ENCODE results near the gene C19orf12. TPM values are rescaled to one million over a fixed set of nuclear protein-coding genes. Genes with fewer than 3 reads are reported as not detected.
A peak's percentile ranks its signal among the peaks of the same experiment; 100 is the strongest.

The C19orf12 gene
- total and polyA plus RNA-seq, 2 of the 13 experiments (the other 11 are each of a cell fraction or from before 2014, with no cell fraction given): 17.7 to 34.4 TPM

DNA sequence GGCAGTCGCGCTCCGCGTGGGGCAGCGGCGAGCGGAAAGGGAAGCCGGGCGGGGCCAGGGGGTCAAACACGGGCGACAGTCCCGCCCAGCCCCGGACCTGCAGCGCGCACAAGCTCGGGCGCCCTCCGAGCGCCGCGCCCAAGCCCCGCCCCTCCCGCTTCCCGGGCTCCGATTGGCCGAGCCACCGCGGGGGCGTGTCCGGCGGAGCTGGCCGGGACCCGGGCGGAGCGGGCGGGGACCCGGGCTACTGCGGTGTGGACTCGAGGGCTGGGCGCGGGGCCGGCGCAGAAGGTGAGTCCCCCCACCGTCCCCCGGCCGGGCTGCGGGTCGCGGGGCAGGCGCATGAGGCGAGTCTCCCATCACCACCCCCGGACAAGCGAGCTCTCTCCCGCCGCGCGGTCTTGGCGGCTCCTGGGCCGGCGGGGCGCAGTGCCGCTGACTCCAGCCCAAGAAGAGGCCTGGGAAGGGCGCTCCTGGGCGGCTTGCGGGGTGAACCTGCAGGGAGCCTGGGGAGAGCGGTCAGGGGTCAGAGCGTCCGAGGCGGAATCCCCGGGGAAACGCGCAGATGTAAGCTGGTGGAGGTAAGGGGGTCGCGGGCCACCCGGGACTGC is 49.7 kb downstream of the C19orf12 start, which contains the start of gene PLEKHF1 (continued):
- TF ChIP-seq, protein P1, sequence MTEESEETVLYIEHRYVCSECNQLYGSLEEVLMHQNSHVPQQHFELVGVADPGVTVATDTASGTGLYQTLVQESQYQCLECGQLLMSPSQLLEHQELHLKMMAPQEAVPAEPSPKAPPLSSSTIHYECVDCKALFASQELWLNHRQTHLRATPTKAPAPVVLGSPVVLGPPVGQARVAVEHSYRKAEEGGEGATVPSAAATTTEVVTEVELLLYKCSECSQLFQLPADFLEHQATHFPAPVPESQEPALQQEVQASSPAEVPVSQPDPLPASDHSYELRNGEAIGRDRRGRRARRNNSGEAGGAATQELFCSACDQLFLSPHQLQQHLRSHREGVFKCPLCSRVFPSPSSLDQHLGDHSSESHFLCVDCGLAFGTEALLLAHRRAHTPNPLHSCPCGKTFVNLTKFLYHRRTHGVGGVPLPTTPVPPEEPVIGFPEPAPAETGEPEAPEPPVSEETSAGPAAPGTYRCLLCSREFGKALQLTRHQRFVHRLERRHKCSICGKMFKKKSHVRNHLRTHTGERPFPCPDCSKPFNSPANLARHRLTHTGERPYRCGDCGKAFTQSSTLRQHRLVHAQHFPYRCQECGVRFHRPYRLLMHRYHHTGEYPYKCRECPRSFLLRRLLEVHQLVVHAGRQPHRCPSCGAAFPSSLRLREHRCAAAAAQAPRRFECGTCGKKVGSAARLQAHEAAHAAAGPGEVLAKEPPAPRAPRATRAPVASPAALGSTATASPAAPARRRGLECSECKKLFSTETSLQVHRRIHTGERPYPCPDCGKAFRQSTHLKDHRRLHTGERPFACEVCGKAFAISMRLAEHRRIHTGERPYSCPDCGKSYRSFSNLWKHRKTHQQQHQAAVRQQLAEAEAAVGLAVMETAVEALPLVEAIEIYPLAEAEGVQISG (CRISPR knock-in tag; IDR thresholded peaks at IDR 0.05): no peak
- TF ChIP-seq SMARCE1 (IDR thresholded peaks at IDR 0.05; ENCODE audit: borderline replicate concordance): no peak
- no peak for TF ChIP-seq STAT5B (CRISPR knock-in tag; IDR thresholded peaks at IDR 0.05)
- TF ChIP-seq HNF4A (CRISPR knock-in tag; IDR thresholded peaks at IDR 0.05): 0 out of 2 replicates have a peak, but pooled peaks have one; percentile 2
- no peak for TF ChIP-seq ZNF577 (CRISPR knock-in tag; IDR thresholded peaks at IDR 0.05; ENCODE audit: borderline replicate concordance, low read depth)
- TF ChIP-seq XRCC5 (optimal IDR thresholded peaks at IDR 0.05; ENCODE audit: low read length): peak; percentile 14
- no peak for TF ChIP-seq U2AF1 (optimal IDR thresholded peaks at IDR 0.05; ENCODE audit: low read depth, low read length)
- no peak for TF ChIP-seq KAT2B (IDR thresholded peaks at IDR 0.05; ENCODE audit: borderline replicate concordance, low read depth, low read length)
- no peak for TF ChIP-seq SUZ12 (IDR thresholded peaks at IDR 0.05; ENCODE audit: low read depth, low read length)
- TF ChIP-seq ZNF547 (CRISPR knock-in tag; IDR thresholded peaks at IDR 0.05): no peak; the same call in 1 of the 2 replicates
- no peak for TF ChIP-seq RFX1 (IDR thresholded peaks at IDR 0.05)
- TF ChIP-seq GPN1 (CRISPR knock-in tag; IDR thresholded peaks at IDR 0.05; ENCODE audit: borderline replicate concordance): no peak
- TF ChIP-seq, protein P2, sequence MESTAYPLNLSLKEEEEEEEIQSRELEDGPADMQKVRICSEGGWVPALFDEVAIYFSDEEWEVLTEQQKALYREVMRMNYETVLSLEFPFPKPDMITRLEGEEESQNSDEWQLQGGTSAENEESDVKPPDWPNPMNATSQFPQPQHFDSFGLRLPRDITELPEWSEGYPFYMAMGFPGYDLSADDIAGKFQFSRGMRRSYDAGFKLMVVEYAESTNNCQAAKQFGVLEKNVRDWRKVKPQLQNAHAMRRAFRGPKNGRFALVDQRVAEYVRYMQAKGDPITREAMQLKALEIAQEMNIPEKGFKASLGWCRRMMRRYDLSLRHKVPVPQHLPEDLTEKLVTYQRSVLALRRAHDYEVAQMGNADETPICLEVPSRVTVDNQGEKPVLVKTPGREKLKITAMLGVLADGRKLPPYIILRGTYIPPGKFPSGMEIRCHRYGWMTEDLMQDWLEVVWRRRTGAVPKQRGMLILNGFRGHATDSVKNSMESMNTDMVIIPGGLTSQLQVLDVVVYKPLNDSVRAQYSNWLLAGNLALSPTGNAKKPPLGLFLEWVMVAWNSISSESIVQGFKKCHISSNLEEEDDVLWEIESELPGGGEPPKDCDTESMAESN (CRISPR knock-in tag; conservative IDR thresholded peaks at IDR 0.05): no peak; the same call in 1 of the 2 replicates
- no peak for TF ChIP-seq ELF1 (CRISPR knock-in tag; IDR thresholded peaks at IDR 0.05)
- TF ChIP-seq, protein P3, sequence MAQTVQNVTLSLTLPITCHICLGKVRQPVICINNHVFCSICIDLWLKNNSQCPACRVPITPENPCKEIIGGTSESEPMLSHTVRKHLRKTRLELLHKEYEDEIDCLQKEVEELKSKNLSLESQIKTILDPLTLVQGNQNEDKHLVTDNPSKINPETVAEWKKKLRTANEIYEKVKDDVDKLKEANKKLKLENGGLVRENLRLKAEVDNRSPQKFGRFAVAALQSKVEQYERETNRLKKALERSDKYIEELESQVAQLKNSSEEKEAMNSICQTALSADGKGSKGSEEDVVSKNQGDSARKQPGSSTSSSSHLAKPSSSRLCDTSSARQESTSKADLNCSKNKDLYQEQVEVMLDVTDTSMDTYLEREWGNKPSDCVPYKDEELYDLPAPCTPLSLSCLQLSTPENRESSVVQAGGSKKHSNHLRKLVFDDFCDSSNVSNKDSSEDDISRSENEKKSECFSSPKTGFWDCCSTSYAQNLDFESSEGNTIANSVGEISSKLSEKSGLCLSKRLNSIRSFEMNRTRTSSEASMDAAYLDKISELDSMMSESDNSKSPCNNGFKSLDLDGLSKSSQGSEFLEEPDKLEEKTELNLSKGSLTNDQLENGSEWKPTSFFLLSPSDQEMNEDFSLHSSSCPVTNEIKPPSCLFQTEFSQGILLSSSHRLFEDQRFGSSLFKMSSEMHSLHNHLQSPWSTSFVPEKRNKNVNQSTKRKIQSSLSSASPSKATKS (CRISPR knock-in tag; IDR thresholded peaks at IDR 0.05): no peak
- TF ChIP-seq ZSCAN22 (CRISPR knock-in tag; IDR thresholded peaks at IDR 0.05): no peak
- TF ChIP-seq, protein P4, sequence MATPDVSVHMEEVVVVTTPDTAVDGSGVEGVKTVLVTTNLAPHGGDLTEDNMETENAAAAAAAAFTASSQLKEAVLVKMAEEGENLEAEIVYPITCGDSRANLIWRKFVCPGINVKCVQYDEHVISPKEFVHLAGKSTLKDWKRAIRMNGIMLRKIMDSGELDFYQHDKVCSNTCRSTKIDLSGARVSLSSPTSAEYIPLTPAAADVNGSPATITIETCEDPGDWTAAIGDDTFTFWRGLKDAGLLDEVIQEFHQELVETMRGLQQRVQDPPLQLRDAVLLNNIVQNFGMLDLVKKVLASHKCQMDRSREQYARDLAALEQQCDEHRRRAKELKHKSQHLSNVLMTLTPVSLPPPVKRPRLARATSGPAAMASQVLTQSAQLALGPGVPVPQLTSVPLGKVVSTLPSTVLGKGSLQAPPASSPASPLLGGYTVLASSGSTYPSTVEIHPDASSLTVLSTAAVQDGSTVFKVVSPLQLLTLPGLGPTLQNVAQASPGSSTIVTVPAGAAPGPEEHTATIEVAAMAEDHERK (CRISPR knock-in tag; IDR thresholded peaks at IDR 0.05; ENCODE audit: low read depth): no peak
- TF ChIP-seq ELF3 (CRISPR knock-in tag; IDR thresholded peaks at IDR 0.05): no peak
- TF ChIP-seq ZNF296 (CRISPR knock-in tag; conservative IDR thresholded peaks at IDR 0.05): no peak
- no peak for TF ChIP-seq ZNF709 (CRISPR knock-in tag; IDR thresholded peaks at IDR 0.05)
- no peak for TF ChIP-seq ATM (IDR thresholded peaks at IDR 0.05; ENCODE audit: borderline replicate concordance)
- no peak for TF ChIP-seq ZNF225 (CRISPR knock-in tag; IDR thresholded peaks at IDR 0.05)
- TF ChIP-seq NCOA1 (CRISPR knock-in tag; IDR thresholded peaks at IDR 0.05): no peak
- peak; percentile 59 for TF ChIP-seq HNRNPLL (IDR thresholded peaks at IDR 0.05; ENCODE audit: low read depth, low read length, poor library complexity, severe bottlenecking)
